ENCODE data around the gene METTL8.
"Not testable (repeated sequence)": the region's sequence is repeated elsewhere in the genome, so short reads cannot be mapped to it uniquely, and the experiment has no call there.

Gene METTL8

DNA sequence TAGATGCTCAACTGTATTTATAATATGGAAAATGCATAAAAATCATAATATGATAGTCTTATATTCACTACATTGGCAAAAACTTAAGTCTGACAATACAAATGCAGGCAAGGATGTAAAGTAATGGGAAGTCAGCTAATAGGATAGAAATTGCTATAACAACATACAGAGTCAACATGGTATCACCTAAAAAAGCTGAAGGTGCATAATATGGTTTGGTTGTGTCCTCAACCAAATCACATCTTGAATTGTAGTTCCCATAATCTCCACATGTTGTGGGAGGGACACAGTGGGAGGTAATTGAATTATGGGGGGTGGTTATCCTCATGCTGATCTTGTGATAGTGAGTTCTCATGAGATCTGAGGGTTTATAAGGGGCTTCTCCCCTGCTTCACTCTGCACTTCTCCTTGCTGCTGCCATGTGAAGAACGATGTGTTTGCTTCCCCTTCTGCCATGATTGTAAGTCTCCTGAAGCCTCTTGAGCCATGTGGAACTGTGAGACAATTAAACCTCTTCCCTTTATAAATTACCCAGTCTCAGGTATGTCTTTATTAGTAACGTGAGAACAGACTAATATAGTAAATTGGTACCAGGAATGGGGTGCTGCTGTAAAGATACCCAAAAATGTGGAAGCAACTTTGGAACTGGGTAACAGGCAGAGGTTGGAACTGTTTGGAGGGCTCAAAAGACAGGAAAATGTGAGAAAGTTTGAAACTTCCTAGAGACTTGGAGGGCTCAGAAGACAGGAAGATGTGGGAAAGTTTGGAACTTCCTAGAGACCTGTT, 10.9 kb downstream of the METTL8 start:
- not testable (repeated sequence) for DNase-seq

DNA sequence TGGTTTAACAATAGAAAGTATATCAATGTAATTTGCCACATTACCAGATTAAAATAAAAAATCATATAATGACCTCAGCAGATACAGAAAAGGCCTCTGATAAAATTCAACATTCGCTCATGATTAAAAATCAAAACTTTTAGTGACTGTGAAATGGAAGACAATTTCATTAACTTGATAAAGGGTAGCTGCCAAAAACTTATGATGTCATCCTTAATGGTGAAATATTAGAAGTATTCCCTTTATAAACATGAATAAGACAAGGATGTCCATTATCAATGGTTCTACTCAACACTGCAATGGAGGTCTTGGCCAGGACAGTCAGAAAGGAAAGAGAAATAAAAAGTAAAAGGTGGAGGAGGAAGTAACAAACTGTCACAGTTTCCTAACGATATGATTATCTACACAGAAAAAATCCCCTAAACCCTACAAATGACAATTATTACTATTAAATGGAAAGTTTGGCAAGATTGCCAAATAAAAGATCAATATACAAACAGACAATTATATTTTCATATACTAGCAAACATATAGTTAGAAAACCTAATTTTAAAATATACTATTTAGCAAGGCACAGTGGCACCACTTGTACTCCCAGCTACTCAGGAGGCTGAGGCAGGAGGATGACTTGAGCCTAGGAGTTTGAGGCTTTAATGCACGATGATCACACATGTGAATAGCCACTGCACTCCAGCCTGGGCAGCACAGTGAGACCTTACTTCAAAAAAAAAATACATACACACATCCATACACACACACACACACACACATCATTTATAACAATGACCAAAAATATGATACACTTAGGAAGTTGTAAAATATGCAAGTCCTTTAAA, 12.8 kb downstream of the METTL8 start:
- no peak for DNase-seq

DNA sequence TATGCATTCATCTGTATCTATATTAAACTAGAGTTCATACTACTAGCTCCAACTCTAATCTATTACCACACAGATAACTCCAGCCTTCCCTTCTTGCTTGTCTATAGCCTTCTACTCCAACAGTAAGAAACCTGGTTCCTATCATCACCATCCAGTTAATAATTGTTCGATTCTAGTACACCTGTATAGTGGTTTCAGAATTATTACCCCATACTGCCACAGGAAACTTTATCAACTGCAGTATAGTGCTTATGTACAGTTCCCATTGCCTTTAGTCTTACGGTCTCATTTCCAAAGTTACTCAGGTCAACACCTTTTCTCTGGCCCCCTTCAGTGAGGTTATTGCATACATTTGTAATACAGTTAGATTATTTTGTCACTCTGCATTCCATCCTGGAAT, 14.5 kb downstream of the METTL8 start:
- DNase-seq = no peak

DNA sequence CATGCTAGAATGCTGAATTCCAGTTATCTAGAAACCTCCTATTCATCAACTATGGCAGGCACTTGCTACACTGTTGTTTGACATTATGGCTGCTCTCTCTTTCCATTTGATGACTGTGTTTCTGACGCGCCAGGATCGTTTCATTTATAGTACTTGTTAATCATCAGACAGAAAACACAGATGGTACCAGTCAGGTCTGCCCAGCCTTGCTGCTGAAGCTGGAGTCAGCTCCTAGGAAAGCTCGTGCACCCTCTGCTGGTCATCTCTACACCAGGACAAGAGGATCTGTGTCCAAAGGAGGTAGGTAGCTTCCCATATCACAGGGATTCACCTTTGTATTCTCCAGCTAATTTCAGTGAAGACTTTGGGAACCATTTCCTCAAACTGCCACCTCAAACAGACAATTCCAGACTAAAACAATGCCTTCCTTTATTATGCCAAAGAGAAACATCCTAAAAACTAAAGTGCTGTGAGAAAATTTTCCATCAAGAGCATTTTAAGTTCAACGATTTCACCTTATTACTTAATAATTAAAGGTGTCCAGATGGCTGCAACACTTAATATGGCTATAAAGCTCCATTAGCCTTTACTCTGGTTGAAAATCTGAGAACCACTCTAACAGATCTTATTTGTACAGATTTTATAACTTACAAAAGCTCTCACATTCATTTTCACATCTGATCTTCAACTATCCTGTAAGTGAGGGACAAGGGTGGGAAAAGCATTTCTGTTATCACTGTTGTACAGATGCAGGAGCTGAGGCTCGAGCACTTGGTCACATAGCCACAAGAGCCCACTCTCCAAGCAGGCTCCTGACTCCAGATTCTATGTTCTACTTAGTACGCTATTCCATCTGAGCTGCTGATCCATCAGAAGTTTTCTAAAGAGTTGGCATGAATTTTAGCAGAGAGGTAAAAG, 17.5 kb downstream of the METTL8 start:
- peak; percentile 97 to 98 for DNase-seq

DNA sequence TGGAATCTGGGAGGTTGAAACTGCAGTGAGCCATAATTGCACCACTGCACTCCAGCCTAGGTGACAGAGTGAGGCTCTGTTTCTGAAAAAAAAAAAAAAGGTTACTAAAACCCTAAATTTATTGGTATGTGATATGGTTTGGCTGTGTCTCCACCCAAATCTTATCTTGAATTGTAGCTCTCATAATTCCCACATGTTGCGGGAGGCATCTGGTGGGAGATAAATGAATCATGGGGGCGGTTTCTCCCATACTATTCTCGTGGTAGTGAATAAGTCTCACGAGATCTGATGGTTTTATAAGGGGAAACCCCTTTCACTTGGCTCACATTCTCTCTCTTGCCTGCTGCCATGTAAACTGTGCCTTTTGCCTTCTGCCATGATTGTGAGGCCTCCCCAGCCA, 19.1 kb downstream of the METTL8 start:
- not testable (repeated sequence) for DNase-seq

DNA sequence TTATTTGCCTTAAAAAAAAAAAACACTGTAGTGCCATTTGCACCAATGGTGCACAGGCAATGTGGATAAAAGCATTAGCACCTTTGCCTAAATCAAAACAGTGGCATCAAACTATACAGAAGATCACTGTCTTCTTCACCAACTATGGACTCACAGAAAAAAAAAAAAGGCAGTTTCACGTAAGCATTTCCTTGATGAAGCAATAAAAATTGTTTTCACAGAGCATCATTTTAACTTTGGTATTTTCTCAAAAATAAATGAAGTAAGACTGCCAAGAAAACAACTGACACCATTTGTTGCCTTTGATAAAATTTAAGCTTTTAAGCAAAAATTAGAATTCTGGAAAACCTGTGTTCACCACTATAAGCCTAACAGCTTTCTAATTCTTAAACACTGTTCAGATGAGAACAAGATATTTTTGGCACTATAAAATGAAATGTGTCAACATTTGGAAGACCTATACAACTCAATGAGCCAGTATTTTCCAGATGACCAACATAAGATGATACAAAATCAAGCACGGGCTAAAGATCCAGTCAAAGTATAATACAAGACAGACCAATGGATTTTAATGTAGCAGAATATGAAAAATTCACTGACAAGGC, 21.1 kb downstream of the METTL8 start:
- DNase-seq = no peak

DNA sequence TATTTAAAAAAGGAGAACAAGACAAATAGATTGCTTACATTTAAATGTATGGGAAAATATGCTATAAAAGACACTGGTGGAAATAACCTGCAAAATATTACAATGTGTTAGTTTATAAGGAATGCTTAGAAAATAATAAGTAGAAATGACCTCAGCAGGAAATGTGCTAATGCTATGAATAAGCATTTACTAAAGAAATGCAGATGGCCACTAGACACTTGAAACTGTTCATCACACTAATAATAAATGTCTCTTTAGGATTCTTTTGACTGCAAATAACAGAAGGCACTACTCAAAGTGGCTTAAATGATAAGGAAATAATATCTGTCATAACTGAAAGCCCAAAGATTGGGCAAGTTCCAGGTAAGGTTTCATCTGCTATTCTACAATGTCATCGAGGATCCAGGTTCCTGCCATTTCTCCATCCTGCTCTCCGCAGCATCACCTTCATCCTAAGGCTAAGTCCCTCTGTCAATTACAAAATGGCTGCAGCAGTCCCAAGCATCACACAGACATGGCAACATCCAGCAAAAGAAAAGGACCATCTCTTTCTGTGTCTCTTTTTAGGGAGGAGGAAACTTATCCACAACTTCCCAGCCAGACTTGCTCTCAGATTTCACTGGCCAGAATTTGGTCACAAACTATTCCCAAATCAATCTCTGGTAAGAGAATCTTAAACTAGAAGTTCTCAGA, 21.9 kb downstream of the METTL8 start:
- peak; percentile 25 to 60 for DNase-seq

DNA sequence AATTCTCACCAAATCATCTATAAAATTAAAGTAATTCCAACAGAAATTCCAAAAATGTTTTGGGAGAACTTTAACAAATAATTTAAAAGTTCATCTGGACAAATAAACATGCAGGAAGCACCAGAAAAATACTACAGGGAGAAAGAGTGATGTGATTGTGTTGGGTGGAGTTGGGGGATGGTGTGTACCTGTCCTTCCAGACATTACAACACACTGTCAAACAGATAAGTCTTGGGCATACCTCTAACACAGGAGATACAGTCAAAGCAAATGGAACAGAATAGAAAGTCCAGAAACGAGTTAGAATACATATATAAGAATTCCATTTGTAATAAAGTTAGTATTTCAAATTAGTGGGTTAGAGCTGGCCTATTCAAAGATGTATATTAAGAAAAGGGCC, 22.6 kb downstream of the METTL8 start:
- DNase-seq = no peak

DNA sequence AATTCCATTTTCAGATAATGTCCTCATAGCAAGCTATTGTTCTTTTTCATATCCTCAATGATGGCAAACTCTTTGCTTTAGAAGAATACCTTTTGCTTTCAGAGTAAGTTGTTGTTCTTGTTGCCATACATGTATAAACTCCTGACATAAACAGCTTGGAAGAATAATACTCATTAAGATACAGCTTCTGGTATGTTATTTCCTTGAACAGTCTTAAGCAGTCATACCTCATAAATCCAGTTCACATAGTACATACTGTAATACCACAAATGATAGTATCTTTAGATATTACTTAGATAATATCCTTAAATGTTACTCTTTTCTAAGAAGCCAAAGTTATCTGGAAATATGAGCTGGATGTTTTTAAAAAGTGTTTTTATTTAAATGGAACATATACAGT, 23.2 kb downstream of the METTL8 start:
- no peak for DNase-seq

DNA sequence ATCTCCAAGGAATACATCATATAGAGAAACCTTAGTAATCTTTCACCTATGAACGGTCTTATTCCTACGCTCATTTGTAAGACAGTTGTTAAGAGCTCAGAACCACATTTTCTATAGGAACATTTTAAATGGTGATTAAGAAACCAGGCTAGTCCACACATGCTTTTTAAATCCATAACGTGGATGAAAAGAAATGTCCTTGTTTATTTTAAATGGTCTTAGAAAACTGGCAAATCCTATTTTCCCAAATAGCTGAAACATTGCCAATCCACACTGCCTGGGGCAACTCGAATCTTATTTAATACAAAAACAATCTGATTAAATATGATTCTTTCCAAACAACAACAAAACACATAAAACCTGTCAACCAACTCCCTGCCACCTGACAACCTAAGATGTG, 23.7 kb downstream of the METTL8 start:
- DNase-seq = no peak

DNA sequence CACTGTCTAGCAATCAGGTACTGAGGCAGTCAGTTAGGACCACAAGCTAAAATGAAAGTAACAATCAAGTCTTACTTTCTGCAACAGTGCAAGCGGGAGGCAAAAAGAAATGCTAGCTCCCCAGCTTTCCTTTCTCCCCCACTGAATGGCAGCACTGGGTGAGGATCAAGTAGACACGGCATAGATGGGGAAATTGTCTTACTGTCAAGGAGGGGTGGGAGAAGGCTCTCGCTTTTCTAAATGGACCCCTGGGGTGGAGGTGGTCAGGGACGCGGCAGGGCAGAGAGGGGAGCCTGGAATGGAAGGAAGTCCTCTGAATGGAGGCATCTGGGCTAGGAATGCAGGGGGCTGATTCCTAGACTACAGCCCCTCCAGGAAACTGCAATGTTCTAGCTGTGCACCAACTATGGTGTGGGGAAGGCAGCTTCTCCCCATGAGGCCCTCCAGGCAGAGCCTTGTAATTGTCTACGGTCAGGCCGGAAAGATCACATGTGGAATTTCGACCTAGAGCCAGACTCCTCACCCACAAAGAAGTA, 24.3 kb downstream of the METTL8 start:
- DNase-seq = no peak

DNA sequence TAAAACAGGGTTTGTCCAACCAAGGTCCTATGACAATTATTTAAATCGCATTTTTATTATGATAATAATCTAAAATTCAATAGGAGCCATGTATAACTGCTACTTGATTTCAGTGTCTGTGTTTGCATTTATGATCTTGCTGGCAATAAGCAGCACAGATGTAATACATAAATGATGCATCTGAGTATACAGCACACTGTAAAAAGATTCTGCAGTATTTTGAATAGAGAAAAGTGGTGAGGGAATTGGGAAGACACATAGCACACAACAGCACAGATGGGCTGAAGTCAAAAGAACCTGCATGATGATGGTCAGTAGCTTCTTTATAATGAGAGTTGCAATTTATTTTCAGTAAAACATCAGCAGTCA, 26.1 kb downstream of the METTL8 start:
- no peak for DNase-seq

DNA sequence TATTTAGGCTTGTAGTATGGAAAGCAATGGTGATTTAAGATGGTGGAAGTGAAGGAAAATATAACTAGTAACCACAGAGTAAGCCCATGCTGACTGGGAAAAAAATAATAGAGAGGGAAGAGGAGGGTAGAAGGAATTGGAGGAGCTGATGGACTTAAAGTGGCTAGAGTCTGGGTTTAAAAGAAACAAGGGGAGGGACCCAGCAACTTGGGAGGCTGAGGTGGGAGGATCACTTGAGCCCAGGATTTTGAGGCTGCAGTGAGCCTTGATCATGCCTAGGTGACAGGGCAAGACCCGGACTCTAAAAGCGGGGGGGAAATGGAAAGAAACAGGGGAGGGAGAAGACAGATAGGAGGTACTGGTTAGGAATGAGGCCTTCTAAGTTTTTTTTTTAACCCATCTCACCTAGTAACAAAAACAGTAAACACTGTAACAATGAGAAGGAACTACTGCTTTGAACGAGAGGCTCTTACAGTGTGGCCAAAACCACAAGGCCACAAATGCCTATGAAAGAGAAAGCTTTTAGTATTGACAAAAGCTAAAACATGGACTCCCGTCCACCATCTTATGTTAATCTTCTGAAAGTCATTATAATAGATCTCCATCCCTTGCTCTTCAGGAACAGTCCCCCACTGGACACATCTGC, 26.6 kb downstream of the METTL8 start:
- no peak for DNase-seq

DNA sequence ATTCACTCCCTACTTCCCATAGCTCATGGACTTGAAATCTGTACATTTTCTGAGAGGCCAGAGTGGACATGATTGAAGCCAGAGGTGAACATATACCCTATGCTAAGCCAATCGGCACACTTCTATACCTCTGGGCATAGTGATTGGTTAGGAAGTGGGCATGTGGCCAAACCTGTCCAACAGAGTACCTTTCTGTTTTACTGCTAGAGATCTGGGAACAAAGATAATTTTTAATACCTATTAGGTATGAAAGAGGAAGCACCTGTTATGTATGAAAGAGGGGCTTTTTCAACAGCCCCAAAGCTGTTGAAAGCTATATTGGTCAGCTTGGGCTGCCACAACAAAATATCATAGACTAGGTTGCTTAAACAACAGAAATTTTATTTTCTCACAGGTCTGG, 27.7 kb downstream of the METTL8 start:
- no peak for DNase-seq

DNA sequence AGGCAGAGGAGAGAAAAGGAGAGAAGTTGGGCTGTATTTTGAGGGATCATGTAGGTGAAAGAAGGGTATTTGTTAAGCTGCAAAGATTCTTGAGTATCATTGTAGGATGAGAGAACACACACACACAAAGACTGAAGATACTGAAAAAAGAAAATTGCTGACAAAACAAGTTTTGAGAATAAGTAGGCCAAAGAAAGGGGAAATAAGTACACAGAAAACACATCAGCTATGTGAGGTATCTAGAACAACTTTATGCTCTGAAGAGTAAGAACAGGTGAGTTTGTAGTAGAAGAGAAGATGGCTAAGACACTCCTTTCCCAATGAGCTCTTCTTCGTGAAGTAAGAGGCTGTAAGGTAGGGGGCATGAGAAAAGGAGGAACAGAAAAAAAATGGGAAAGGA, 28.2 kb downstream of the METTL8 start:
- no peak for DNase-seq

DNA sequence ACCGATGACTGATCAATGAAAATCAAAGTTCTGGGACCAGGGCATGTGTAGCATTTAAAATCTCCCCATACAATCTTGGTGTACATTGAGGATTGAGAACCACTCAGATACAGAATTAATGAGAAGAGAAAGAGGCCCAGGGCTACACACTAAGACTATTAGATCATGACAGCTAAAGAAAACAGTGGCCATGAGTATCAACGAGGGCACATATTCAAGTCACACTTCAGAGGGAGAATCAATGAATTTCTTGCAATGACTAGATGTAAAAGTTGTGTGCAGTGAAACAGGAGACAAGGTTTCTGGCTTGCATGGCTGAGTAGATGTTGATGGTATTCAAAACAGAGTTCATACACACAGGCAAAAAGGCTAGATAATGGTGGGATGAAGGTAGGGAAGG, 29.1 kb downstream of the METTL8 start:
- DNase-seq = no peak

DNA sequence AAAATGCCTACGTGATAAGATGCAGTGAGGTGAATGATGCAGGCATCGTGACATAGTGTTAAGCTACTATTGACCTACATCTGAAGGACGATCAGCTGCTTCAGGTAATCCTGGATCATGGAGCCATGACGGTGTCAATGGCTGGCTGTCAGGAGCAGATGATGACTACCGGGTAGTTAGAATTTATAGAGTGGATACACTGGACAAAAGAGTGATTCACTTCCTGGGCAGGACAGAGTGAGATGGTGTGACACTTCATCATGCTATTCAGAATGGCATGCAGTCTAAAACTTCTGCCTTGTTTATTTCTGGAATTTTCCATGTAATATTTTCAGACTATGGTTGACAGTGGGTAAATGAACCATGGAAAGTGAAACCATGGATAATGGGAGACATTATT, 29.5 kb downstream of the METTL8 start:
- DNase-seq = peak in 1 of 2 experiments; percentile 33

DNA sequence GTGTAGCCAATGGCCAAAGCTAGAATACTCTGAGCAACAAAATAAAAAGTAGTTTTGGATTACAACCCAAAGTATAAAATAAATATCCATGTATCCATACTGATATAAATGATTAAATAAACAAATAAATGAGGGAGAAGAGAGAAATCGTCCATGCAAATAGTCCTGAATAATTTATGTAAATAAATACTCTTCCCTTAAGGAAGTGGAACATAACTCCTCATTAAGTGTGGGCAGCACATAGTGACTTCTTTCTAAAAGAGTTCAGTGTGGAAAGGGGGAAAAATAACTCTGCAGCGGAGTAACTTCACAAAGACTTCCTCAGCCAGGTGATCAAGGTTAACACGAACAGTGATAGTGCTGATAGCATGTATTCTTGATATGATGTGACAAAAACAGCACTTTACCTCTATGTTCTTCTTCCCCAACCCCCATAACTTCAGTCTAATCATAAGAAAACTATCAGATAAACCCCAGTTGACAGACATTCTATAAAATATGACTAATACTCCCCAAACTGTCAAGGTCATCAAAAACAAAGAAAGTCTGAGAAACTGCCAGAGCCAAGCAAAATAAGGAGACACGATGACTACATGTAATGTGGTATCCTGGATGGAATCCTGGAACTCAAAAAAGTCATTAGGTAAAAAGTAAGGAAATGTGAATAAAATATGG, 30.7 kb downstream of the METTL8 start:
- no peak for DNase-seq

DNA sequence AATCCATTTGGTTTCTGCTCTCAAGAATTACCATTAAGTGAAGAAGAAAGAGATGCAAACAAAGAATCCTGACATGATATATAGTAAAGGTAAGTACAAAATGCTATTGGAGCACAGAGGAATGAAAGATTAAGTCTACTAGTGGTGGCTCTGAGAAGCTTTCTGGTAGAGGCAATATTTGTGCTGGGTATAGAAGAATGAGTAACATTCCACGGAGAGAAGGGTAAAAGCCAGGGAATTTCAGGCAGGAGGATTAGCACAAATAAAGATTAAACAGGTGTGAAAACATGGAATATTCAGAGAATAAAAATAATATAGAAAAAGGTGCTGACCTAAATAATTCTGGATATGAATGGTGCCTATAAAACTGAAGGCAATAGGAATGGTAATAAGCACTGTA, 31.8 kb downstream of the METTL8 start:
- no peak for DNase-seq

DNA sequence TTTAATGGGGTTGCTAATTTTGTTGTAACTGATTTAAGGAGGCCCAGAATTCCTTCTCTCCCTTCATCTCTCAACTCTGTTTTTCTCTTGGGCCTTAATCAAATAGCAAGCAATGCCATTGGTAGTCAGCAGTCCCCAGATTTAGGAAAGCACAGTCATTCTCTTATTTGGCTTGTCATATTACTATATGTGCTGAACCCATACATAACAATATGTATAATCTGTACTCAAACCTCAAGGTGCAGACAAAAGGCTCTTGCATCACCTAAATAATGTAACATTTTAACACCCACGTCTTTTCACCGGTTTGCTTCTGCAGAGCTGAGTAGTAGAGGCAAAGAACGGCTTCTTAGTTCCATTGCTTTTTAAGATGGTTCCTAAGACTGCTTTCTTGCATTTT, 33.4 kb downstream of the METTL8 start:
- no peak for DNase-seq

DNA sequence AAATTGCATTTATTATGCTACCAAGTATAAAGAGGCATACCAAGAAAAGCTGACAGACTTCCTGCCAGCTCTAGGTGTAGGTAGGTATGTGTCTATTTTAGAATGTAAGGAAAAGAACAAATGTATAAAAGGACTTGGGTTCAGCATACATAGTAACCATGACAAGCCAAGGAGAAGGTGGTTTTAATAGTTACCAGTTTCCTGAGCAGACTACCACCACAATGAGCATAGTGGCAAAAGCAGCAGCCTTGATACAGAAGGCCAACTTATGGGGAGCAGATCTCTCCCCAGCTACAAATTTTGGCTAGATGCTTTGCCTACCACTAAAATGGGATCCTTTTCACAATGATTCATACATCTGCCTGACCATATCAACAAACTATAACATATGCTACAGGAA, 34.5 kb downstream of the METTL8 start:
- no peak for DNase-seq

Measured in NCI-H524 (cell line).